ENCODE results near the gene BCAR1. TPM values are rescaled to one million over a fixed set of nuclear protein-coding genes. Genes with fewer than 3 reads are reported as not detected.
"Not testable (repeated sequence)": the region's sequence is repeated elsewhere in the genome, so short reads cannot be mapped to it uniquely, and the experiment has no call there.

The BCAR1 gene
- total RNA-seq, 4 donors from 2014 or later, result 26.5 to 39.2 (median 30.9) TPM

DNA sequence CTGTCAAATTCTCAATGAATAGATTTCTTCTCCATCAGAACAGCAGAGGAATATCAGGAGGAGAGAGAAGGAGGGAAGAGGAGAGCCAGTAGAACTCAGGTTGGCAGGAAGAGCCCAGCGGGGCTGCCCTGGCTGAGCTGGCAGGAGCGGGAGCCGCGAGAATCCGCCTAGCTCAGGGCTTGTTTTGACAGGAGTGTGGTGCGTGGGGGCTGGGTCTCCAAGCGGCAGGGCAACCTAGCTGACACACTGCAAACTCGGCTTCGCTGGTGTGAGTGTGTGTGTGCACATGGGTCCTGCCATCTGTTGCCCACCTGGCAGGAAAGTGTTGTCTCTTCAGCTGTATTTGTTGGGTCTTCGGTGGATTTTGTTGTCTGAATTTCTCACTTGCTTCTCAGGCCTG, 27.9 kb upstream of the BCAR1 start:
- 46% methylated on average over 10 of the region's 10 CpGs for WGBS
- H3K27me3 ChIP-seq, result no peaks in the 10 kb centered on the region
- no peaks in the 10 kb centered on the region for H3K36me3 ChIP-seq
- no peak for TF ChIP-seq EP300 (IDR thresholded peaks at IDR 0.05)
- no peak for TF ChIP-seq POLR2A (IDR thresholded peaks at IDR 0.05)
- TF ChIP-seq POLR2AphosphoS5 (IDR thresholded peaks at IDR 0.05), result no peak
- TF ChIP-seq, protein P1, sequence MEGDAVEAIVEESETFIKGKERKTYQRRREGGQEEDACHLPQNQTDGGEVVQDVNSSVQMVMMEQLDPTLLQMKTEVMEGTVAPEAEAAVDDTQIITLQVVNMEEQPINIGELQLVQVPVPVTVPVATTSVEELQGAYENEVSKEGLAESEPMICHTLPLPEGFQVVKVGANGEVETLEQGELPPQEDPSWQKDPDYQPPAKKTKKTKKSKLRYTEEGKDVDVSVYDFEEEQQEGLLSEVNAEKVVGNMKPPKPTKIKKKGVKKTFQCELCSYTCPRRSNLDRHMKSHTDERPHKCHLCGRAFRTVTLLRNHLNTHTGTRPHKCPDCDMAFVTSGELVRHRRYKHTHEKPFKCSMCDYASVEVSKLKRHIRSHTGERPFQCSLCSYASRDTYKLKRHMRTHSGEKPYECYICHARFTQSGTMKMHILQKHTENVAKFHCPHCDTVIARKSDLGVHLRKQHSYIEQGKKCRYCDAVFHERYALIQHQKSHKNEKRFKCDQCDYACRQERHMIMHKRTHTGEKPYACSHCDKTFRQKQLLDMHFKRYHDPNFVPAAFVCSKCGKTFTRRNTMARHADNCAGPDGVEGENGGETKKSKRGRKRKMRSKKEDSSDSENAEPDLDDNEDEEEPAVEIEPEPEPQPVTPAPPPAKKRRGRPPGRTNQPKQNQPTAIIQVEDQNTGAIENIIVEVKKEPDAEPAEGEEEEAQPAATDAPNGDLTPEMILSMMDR (IDR thresholded peaks at IDR 0.05), result no peak
- H3K27ac ChIP-seq, result no peak overlapping the region
- no peak for DNase-seq (ENCODE audit: low spot score in 2 of 2)
- H3K4me1 ChIP-seq, result peaks cover 3% of the 10 kb centered on the region
- H3K4me3 ChIP-seq, result no peak overlapping the region
- H3K9me3 ChIP-seq, result no peaks in the 10 kb centered on the region

DNA sequence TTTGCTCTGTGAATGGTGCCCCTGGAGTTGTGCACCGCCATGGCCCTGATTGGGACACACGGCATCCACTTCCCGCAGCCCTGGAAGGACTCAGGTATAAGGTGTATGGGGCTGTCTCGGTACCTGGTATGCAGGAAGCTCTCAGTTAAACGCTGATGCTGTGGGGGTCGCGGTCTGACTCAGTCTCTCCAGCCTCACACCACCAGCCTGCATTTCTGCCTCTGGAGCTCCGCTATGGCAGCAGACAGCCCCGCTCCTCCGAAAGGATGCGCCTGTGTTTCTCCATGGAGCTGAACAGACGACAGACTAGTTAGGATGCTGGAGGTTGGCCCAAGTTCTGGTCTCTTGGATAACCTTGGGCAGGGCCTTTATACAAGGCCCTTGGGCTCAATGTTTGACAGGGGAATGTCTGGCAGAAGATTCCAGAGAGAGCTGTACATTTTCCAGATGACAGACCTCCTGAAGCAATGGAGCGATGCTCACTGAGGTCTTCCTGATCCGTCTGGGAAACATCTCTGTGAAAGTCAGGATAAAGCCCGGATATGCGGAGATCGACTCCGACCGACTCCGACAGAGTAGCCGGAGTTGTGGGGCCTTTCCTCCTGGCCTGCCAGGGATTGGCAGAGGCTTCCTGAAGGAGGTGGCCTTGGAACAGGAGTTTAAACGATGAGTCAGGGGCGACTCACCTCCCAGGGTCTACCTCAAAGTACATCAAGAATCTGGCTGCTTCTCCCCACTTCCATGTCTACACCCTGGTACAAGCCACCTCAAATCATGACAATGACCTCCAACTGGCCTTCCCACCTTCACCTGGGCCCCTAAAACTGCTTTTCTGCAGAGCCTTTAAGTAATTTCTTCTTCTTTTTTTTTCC, 21.9 kb upstream of the BCAR1 start:
- peaks cover under 1% of the 10 kb centered on the region for H3K4me1 ChIP-seq
- no peak overlapping the region for H3K27ac ChIP-seq
- DNase-seq (ENCODE audit: low spot score in 2 of 2), result no peak
- H3K9me3 ChIP-seq, result no peaks in the 10 kb centered on the region
- 90% methylated on average over 18 of the region's 23 CpGs for WGBS
- no peaks in the 10 kb centered on the region for H3K27me3 ChIP-seq
- no peak overlapping the region for H3K4me3 ChIP-seq
- TF ChIP-seq POLR2A (IDR thresholded peaks at IDR 0.05), result no peak
- no peak for TF ChIP-seq POLR2AphosphoS5 (IDR thresholded peaks at IDR 0.05)
- TF ChIP-seq, protein P1 (IDR thresholded peaks at IDR 0.05), result no peak
- TF ChIP-seq EP300 (IDR thresholded peaks at IDR 0.05), result no peak
- H3K36me3 ChIP-seq, result no peaks in the 10 kb centered on the region

DNA sequence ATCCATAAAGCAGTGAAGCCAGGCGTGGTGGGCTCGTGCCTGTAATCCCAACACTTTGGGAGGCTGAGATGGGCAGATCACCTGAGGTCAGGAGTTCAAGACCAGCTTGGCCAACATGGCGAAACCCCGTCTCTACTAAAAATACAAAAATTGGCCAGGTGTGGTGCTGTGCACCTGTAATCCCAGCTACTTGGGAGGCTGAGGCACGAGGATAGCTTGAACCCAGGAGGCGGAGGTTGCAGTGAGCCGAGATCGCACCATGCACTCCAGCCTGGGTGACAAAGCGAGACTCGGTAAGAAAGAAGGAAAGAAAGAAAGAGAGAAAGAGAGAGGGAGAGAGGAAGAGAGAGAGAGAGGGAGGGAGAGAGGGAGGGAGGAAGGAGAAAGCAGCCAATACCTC, 21.2 kb upstream of the BCAR1 start:
- H3K27ac ChIP-seq; H3K27me3 ChIP-seq; H3K4me3 ChIP-seq; H3K36me3 ChIP-seq; DNase-seq (ENCODE audit: low spot score in 2 of 2); H3K9me3 ChIP-seq; H3K4me1 ChIP-seq: not testable (repeated sequence)
- 91% methylated on average over 10 of the region's 10 CpGs for WGBS

DNA sequence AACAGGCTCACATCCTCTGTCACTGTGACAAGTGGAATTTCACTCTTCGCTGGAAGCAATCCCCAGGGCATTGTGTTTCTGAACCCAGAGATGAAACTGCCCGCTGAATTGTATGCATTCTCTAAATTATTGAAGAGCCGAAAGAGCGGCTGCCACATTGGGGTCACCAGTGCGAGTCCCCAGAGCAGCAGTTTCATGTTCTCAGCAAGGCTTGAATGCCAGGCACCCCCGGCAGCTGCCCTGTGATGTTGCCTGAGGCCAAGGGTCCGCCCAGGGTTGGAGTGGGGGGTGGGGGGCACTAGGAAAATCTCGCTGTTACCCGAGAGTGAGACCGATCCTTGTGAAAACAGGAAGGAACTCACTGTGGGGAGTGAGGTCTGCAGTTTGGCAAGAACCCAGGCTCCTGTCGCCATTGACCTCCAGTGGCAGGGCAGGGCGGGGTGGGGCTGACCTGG, 20.7 kb upstream of the BCAR1 start:
- TF ChIP-seq POLR2AphosphoS5 (IDR thresholded peaks at IDR 0.05), result no peak
- TF ChIP-seq POLR2A (IDR thresholded peaks at IDR 0.05), result no peak
- TF ChIP-seq, protein P1 (IDR thresholded peaks at IDR 0.05), result no peak
- no peak for TF ChIP-seq EP300 (IDR thresholded peaks at IDR 0.05)
- WGBS, result 73% methylated on average over 11 of the region's 12 CpGs
- no peak for DNase-seq (ENCODE audit: low spot score in 2 of 2)
- no peaks in the 10 kb centered on the region for H3K9me3 ChIP-seq
- H3K4me1 ChIP-seq, result peaks cover 12% of the 10 kb centered on the region
- no peak overlapping the region for H3K27ac ChIP-seq
- no peaks in the 10 kb centered on the region for H3K27me3 ChIP-seq
- no peak overlapping the region for H3K4me3 ChIP-seq
- H3K36me3 ChIP-seq, result no peaks in the 10 kb centered on the region

DNA sequence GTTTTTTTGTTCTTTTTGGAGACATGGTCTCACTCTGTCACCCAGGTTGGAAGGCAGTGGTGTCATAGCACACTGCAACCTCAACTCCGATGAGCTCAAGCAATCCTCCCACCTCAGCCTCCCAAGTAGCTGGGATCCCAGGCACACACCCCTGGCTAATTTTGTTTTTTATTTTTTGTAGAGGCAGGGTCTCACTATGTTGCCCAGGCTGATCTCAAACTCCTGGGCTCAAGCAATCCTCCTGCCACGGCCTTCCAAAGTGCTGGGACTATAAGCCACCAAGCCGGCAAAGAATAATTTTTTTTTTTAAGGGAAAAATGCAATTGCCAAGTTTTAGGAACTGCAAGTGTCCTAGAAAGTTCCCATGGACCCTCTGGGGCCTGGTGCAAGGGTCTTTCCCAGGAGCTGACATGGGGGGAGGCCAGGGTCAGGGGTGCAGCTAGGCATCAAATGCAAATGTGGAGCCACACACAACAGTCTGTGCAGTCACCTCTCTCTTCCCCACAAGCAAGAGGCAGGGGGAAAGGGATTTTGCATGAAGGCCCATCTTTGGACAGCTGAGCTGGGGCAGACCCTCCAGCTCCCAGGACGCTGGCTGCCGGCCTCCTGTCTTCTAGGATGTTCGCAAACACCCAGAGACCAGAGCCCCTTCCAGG, 20.1 kb upstream of the BCAR1 start:
- no peak for DNase-seq (ENCODE audit: low spot score in 2 of 2)
- peaks cover under 1% of the 10 kb centered on the region for H3K27me3 ChIP-seq
- no peaks in the 10 kb centered on the region for H3K9me3 ChIP-seq
- WGBS, result 78% methylated on average over 4 of the region's 6 CpGs
- H3K4me1 ChIP-seq, result peaks cover 17% of the 10 kb centered on the region
- no peak overlapping the region for H3K4me3 ChIP-seq
- H3K36me3 ChIP-seq, result no peaks in the 10 kb centered on the region
- H3K27ac ChIP-seq, result no peak overlapping the region
- TF ChIP-seq EP300 (IDR thresholded peaks at IDR 0.05) (no peak), POLR2AphosphoS5 (IDR thresholded peaks at IDR 0.05) (no peak), POLR2A (IDR thresholded peaks at IDR 0.05) (no peak)
- TF ChIP-seq, protein P1 (IDR thresholded peaks at IDR 0.05), result no peak

DNA sequence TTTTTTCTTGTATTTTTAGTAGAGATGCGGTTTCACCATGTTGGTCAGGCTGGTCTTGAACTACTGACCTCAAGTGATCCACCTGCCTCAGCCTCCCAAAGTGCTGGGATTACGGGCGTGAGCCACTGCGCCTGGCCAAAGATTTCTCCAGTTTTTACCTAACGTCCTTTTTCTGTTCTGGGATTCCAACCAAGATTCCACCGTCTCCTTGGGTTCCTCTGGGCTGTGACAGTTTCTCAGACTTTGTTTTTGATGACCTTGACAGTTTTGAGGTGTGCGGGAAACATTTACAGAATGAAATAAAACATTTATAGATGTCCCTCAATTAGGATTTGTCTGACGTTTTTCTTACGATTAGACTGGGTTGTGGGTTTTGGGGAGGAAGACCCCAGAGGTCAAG, 17.9 kb upstream of the BCAR1 start:
- not testable (repeated sequence) for H3K27ac ChIP-seq; DNase-seq (ENCODE audit: low spot score in 2 of 2); H3K4me3 ChIP-seq; H3K9me3 ChIP-seq; H3K27me3 ChIP-seq; H3K36me3 ChIP-seq
- 85% methylated on average over 9 of the region's 9 CpGs for WGBS
- H3K4me1 ChIP-seq, result peaks cover 39% of the 10 kb centered on the region

All from suprapubic skin (tissue), 4 donors.